ENCODE results near the gene CDC14B.
A peak's percentile ranks its signal among the peaks of the same experiment; 100 is the strongest.
"Not testable (repeated sequence)": the region's sequence is repeated elsewhere in the genome, so short reads cannot be mapped to it uniquely, and the experiment has no call there.

The CDC14B gene

GRCh38 chr9:96582199-96582598 lies 37.4 kb downstream of the CDC14B start:
- not testable (repeated sequence) for DNase-seq

GRCh38 chr9:96581786-96582185 lies 37.9 kb downstream of the CDC14B start:
- DNase-seq, result no peak

GRCh38 chr9:96581301-96581700 lies 38.3 kb downstream of the CDC14B start:
- DNase-seq, result no peak

GRCh38 chr9:96574931-96575351 lies 44.7 kb downstream of the CDC14B start:
- DNase-seq, result no peak

- DNase-seq, result no peak
These were observed 45.2 kb downstream of the CDC14B start for GRCh38 chr9:96574455-96574854.

GRCh38 chr9:96567203-96567700 lies 52.4 kb downstream of the CDC14B start:
- no peak for DNase-seq

GRCh38 chr9:96566498-96567202 lies 53.0 kb downstream of the CDC14B start:
- peak; percentile 77 for DNase-seq

GRCh38 chr9:96565671-96566497 lies 53.8 kb downstream of the CDC14B start:
- no peak for DNase-seq

- DNase-seq, result no peak
These were observed 55.4 kb downstream of the CDC14B start for GRCh38 chr9:96564217-96564616.

- DNase-seq, result no peak
These were observed 60.2 kb downstream of the CDC14B start for GRCh38 chr9:96559339-96559943.

- no peak for DNase-seq
These were observed 61.7 kb downstream of the CDC14B start for GRCh38 chr9:96557921-96558320.

- no peak for DNase-seq
These were observed 62.8 kb downstream of the CDC14B start for GRCh38 chr9:96556701-96557461.

- no peak for DNase-seq
These were observed 63.9 kb downstream of the CDC14B start for GRCh38 chr9:96555567-96556386.

- DNase-seq, result no peak
These were observed 64.7 kb downstream of the CDC14B start for GRCh38 chr9:96554801-96555566.

GRCh38 chr9:96554326-96554725 lies 65.3 kb downstream of the CDC14B start:
- no peak for DNase-seq

GRCh38 chr9:96553070-96553469 lies 66.6 kb downstream of the CDC14B start:
- no peak for DNase-seq

- no peak for DNase-seq
These were observed 68.2 kb downstream of the CDC14B start for GRCh38 chr9:96551403-96551802.

- no peak for DNase-seq
These were observed 69.0 kb downstream of the CDC14B start for GRCh38 chr9:96550659-96551058.

GRCh38 chr9:96543131-96543530 lies 76.5 kb downstream of the CDC14B start:
- not testable (repeated sequence) for DNase-seq

- no peak for DNase-seq
These were observed 79.5 kb downstream of the CDC14B start for GRCh38 chr9:96540106-96540505.

GRCh38 chr9:96532173-96532572 lies 87.5 kb downstream of the CDC14B start:
- DNase-seq, result no peak
